ENCODE data around the gene ATP9A. TPM values are rescaled to one million over a fixed set of nuclear protein-coding genes. Genes with fewer than 3 reads are reported as not detected.
A peak's percentile ranks its signal among the peaks of the same experiment; 100 is the strongest.

The ATP9A gene
- total and polyA plus RNA-seq, 2 of the 8 experiments (the other 6 are each of a cell fraction or from before 2014, with no cell fraction given), result 5.0 to 6.4 TPM

- WGBS, 2 experiments (ENCODE audit: extremely low coverage in 1 of 2, insufficient coverage in 1 of 2, insufficient read length in 1 of 2, insufficient replicate concordance in 2 of 2, low coverage in 1 of 2, low lambda C conversion rate in 2 of 2, missing lambda C conversion rate in 1 of 2), result 81% methylated on average over 9 of the region's 9 CpGs; no CpG with 5 or more reads in 1 of the 2 experiments
- Histone ChIP-seq H2BK12ac (ENCODE audit: low read depth, low read length) (no peak overlapping the region), H3K9me3 (ENCODE audit: insufficient read depth in 2 of 2, low read depth in 1 of 2, low read length in 1 of 2) (no peaks in the 10 kb centered on the region), H2AFZ (ENCODE audit: low read length) (no peak overlapping the region), H3K23ac (ENCODE audit: insufficient read length) (no peak overlapping the region), H3K36me3 (ENCODE audit: control insufficient read depth in 2 of 4, insufficient read depth in 4 of 4, low read length in 3 of 4) (no peaks in the 10 kb centered on the region), H2BK20ac (ENCODE audit: low read length) (no peak overlapping the region), H3K27me3 (replicated peaks in 1 of 4; ENCODE audit: control insufficient read depth in 3 of 4, extremely low read depth in 1 of 4, insufficient read depth in 3 of 4, low read length in 3 of 4) (no peaks in the 10 kb centered on the region), H2BK120ac (replicated peaks; ENCODE audit: low read depth, low read length) (no peak overlapping the region), H3K14ac (ENCODE audit: insufficient read length) (no peak overlapping the region), H2AK5ac (ENCODE audit: low read depth, low read length) (0 out of 2 replicates have a peak overlapping the region, but pooled peaks have one; percentile 20), H3K9ac (replicated peaks in 1 of 4; ENCODE audit: extremely low read depth in 1 of 4, low read depth in 3 of 4, low read length in 3 of 4) (no peak overlapping the region), H3K27ac (ENCODE audit: low read depth, low read length) (no peak overlapping the region), H2BK5ac (ENCODE audit: low read depth, low read length) (no peak overlapping the region), H2BK15ac (ENCODE audit: low read length) (peak overlapping the region; percentile 46; the same call in 1 of the 2 replicates), H4K5ac (ENCODE audit: insufficient read length, low read depth, low read length) (no peak overlapping the region), H3K4me2 (ENCODE audit: insufficient read depth in 1 of 2, low read depth in 2 of 2, low read length in 2 of 2) (no peak overlapping the region), H3K4ac (replicated peaks; ENCODE audit: insufficient read length, low read depth, low read length) (no peak overlapping the region), H4K8ac (ENCODE audit: extremely low read depth, insufficient read depth, low read length) (no peak overlapping the region), H3K23me2 (ENCODE audit: low read depth, low read length) (no peaks in the 10 kb centered on the region), H3K4me3 (ENCODE audit: extremely low read depth in 1 of 4, insufficient read depth in 2 of 4, low read depth in 3 of 4, low read length in 4 of 4) (no peak overlapping the region), H3K4me1 (replicated peaks in 1 of 4; ENCODE audit: control insufficient read depth in 3 of 4, insufficient read depth in 4 of 4, low read length in 3 of 4) (peaks cover 0 to 4% (median 1%) of the 10 kb centered on the region in 4 experiments; a peak in 2 of 7 replicates), H4K91ac (replicated peaks; ENCODE audit: insufficient read length, low read length) (no peak overlapping the region), H3K79me1 (ENCODE audit: low read depth, low read length) (no peaks in the 10 kb centered on the region), H4K20me1 (replicated peaks in 1 of 2; ENCODE audit: control insufficient read depth in 1 of 2, insufficient read depth in 2 of 2, low read length in 2 of 2) (no peaks in the 10 kb centered on the region), H3K79me2 (ENCODE audit: control insufficient read depth in 1 of 2, insufficient read depth in 2 of 2, low read length in 2 of 2) (no peaks in the 10 kb centered on the region), H3K18ac (ENCODE audit: extremely low read depth, low read length) (no peak overlapping the region), H3K56ac (replicated peaks; ENCODE audit: insufficient read length, low read depth, low read length) (no peak overlapping the region)
- POLR2A ChIA-PET (ENCODE audit: partially characterized antibody), result no interaction called here
- DNase-seq (ENCODE audit: low read depth in 1 of 2, low spot score in 2 of 2) (no peak), FAIRE-seq (no peak)
- CTCF ChIA-PET (ENCODE audit: partially characterized antibody), result no interaction called here
- TF ChIP-seq KDM4A (IDR thresholded peaks at IDR 0.05; ENCODE audit: low read depth, low read length, severe bottlenecking) (no peak), SRF (IDR thresholded peaks at IDR 0.05; ENCODE audit: low read depth, low read length) (no peak), SP2 (IDR thresholded peaks at IDR 0.05; ENCODE audit: low read length) (no peak), JUN (IDR thresholded peaks at IDR 0.05; ENCODE audit: low read depth, low read length) (no peak), SP4 (IDR thresholded peaks at IDR 0.05; ENCODE audit: low read length) (no peak), USF2 (IDR thresholded peaks at IDR 0.05; ENCODE audit: low read length) (no peak), CTCF (IDR thresholded peaks at IDR 0.05; ENCODE audit: control extremely low read depth in 1 of 3, insufficient read depth in 1 of 3, low read depth in 1 of 3, low read length in 3 of 3) (no peak), CEBPB (IDR thresholded peaks at IDR 0.05; ENCODE audit: low read depth, low read length) (no peak), EZH2 (IDR thresholded peaks at IDR 0.05; ENCODE audit: low read depth, low read length, severe bottlenecking) (no peak), SAP30 (IDR thresholded peaks at IDR 0.05; ENCODE audit: insufficient read depth, insufficient replicate concordance, low read length) (no peak), BACH1 (IDR thresholded peaks at IDR 0.05; ENCODE audit: low read length) (no peak)
Measured at GRCh38 chr20:51720384-51720783, 47.8 kb downstream of the ATP9A start.

Data from H1 (cell line).